HEK293 (cell line): ENCODE results near the gene TCP11.

ENCODE experiments used
- CTCF ChIA-PET: fragments of 350-600 bp; formaldehyde crosslinking; extraction: SDS; loops from one replicate; lab custom pipeline; 2021; ENCODE audit warnings: antibody characterized with exemption; lab: Yijun Ruan, JAX
- POLR2A ChIA-PET: fragments of 300-600 bp; formaldehyde crosslinking; extraction: SDS; loops from one replicate; lab custom pipeline; 2020; ENCODE audit warnings: antibody characterized with exemption, inconsistent platforms; lab: Yijun Ruan, JAX
- H3K27ac ChIP-seq: fragments of 200-500 bp; sonication (Bioruptor generic); 2 replicates; pipeline ENCODE4 v1.5.1; 2014; ENCODE audit warnings: low read depth, low read length, control low read depth, inconsistent platforms; ENCODE audit errors: extremely low read depth
- H3K36me3 ChIP-seq, 2 experiments: fragments of 200-500 bp in 1 of 2; sonication (Bioruptor generic) in 1 of 2; 1 replicate in 1 of 2; 2 replicates in 1 of 2; pipeline ENCODE4 v1.5.1; 2014 to 2017; ENCODE audit warnings: inconsistent platforms in 2 of 2, low read length in 2 of 2; ENCODE audit not compliant: control insufficient read depth in 2 of 2, insufficient read depth in 1 of 2
- H3K4me1 ChIP-seq: fragments of 200-500 bp; sonication (Bioruptor generic); 2 replicates; pipeline ENCODE4 v1.5.1; 2014; ENCODE audit warnings: mild to moderate bottlenecking, low read length, inconsistent platforms; ENCODE audit not compliant: control insufficient read depth, insufficient read depth
- H3K4me3 ChIP-seq: 2 replicates; pipeline ENCODE4 v1.5.1; 2011; ENCODE audit warnings: low read depth, mild to moderate bottlenecking, control low read depth, low read length, moderate library complexity
- H3K9me3 ChIP-seq: fragments of 200-500 bp; sonication (Bioruptor generic); 2 replicates; pipeline ENCODE4 v1.5.1; 2014; ENCODE audit warnings: low read depth, low read length, inconsistent platforms; ENCODE audit not compliant: control insufficient read depth, insufficient read depth
- KLF1 ChIP-seq: fragments of 450-650 bp; formaldehyde crosslinking; IDR thresholded peaks from 2 replicates; pipeline ENCODE4 v1.5.1; 2016; ENCODE audit warnings: missing biosample characterization, missing genetic modification characterization
- KLF16 ChIP-seq: fragments of 450-650 bp; formaldehyde crosslinking; IDR thresholded peaks from 2 replicates; pipeline ENCODE4 v1.5.1; 2017; ENCODE audit warnings: missing biosample characterization, missing genetic modification characterization
- KLF9 ChIP-seq: fragments of 450-650 bp; formaldehyde crosslinking; IDR thresholded peaks from 2 replicates; pipeline ENCODE4 v1.5.1; 2016; ENCODE audit warnings: missing biosample characterization, missing genetic modification characterization, low read depth
- MYNN ChIP-seq: fragments of 450-650 bp; formaldehyde crosslinking; IDR thresholded peaks from 2 replicates; pipeline ENCODE4 v1.5.1; 2016; ENCODE audit warnings: missing biosample characterization, missing genetic modification characterization, borderline replicate concordance
- OVOL3 ChIP-seq: fragments of 450-650 bp; formaldehyde crosslinking; IDR thresholded peaks from 2 replicates; pipeline ENCODE4 v1.5.1; 2016; ENCODE audit warnings: missing biosample characterization, missing genetic modification characterization
- PBX3 ChIP-seq: sonication (generic); formaldehyde crosslinking; IDR thresholded peaks from 2 replicates; pipeline ENCODE4 v1.8.1; 2022; ENCODE audit warnings: mild to moderate bottlenecking, moderate library complexity, missing genetic modification reagents
- ZFHX2 ChIP-seq: fragments of 450-650 bp; formaldehyde crosslinking; conservative IDR thresholded peaks from 2 replicates; pipeline ENCODE4 v1.5.1; 2016; ENCODE audit warnings: missing biosample characterization, missing genetic modification characterization
- ZNF391 ChIP-seq: fragments of 450-650 bp; formaldehyde crosslinking; IDR thresholded peaks from 2 replicates; pipeline ENCODE4 v1.5.1; 2016; ENCODE audit warnings: low read depth, missing biosample characterization, missing genetic modification characterization, borderline replicate concordance
- ZNF555 ChIP-seq: fragments of 450-650 bp; formaldehyde crosslinking; conservative IDR thresholded peaks from 2 replicates; pipeline ENCODE4 v1.5.1; 2017; ENCODE audit warnings: missing biosample characterization, mild to moderate bottlenecking, missing genetic modification characterization, inconsistent platforms
- ZNF596 ChIP-seq: fragments of 450-650 bp; IDR thresholded peaks from 2 replicates; pipeline ENCODE4 v1.5.0; 2018; ENCODE audit warnings: missing biosample characterization, mild to moderate bottlenecking, missing genetic modification characterization, moderate library complexity
- ZNF624 ChIP-seq: fragments of 450-650 bp; formaldehyde crosslinking; IDR thresholded peaks from 2 replicates; pipeline ENCODE4 v1.5.1; 2017; ENCODE audit warnings: missing biosample characterization, missing genetic modification characterization
- ZNF626 ChIP-seq: fragments of 450-650 bp; sonication (Bioruptor Pico); formaldehyde crosslinking; IDR thresholded peaks from 2 replicates; pipeline ENCODE4 v1.5.1; 2018; ENCODE audit warnings: missing biosample characterization, missing genetic modification characterization, inconsistent platforms
- ZNF660 ChIP-seq: fragments of 450-650 bp; IDR thresholded peaks from 2 replicates; pipeline ENCODE4 v1.5.1; 2018; ENCODE audit warnings: missing biosample characterization, mild to moderate bottlenecking, missing genetic modification characterization
- TF ChIP-seq, protein P1 (sequence below): fragments of 450-650 bp; formaldehyde crosslinking; IDR thresholded peaks from 2 replicates; pipeline ENCODE4 v1.5.1; 2016; ENCODE audit warnings: missing biosample characterization, missing genetic modification characterization
- TF ChIP-seq, protein P2 (sequence below): fragments of 450-650 bp; formaldehyde crosslinking; IDR thresholded peaks from 2 replicates; pipeline ENCODE4 v1.5.1; 2016; ENCODE audit warnings: missing biosample characterization, missing genetic modification characterization, borderline replicate concordance
- TF ChIP-seq, protein P3 (sequence below): fragments of 450-650 bp; formaldehyde crosslinking; IDR thresholded peaks from 2 replicates; pipeline ENCODE4 v1.5.1; 2016; ENCODE audit warnings: missing biosample characterization, missing genetic modification characterization
- TF ChIP-seq, protein P4 (sequence below): fragments of 450-650 bp; formaldehyde crosslinking; IDR thresholded peaks from 2 replicates; pipeline ENCODE4 v1.5.1; 2016; ENCODE audit warnings: missing biosample characterization, missing genetic modification characterization

The TCP11 gene

GRCh38 chr6:35154262-35154661, 13.1 kb upstream of the TCP11 start:
- H3K9me3 ChIP-seq, result no peaks in the 10 kb centered on the region
- no peak overlapping the region for H3K4me3 ChIP-seq
- POLR2A ChIA-PET, result no interaction called here
- CTCF ChIA-PET, result interaction anchor here (1.1 to 3.1 kb wide), 5 partner anchors 8 to 691 kb away, joined by 4 to 24 read pairs (median 7); no protein-coding TSS in a partner anchor
- H3K4me1 ChIP-seq, result no peaks in the 10 kb centered on the region
- H3K27ac ChIP-seq, result no peak overlapping the region
- H3K36me3 ChIP-seq, result no peaks in the 10 kb centered on the region
- no peak for TF ChIP-seq KLF16 (tag by site-specific recombination)
- no peak for TF ChIP-seq MYNN (tag by site-specific recombination)
- no peak for TF ChIP-seq ZNF660 (tag by site-specific recombination)
- TF ChIP-seq, protein P1, sequence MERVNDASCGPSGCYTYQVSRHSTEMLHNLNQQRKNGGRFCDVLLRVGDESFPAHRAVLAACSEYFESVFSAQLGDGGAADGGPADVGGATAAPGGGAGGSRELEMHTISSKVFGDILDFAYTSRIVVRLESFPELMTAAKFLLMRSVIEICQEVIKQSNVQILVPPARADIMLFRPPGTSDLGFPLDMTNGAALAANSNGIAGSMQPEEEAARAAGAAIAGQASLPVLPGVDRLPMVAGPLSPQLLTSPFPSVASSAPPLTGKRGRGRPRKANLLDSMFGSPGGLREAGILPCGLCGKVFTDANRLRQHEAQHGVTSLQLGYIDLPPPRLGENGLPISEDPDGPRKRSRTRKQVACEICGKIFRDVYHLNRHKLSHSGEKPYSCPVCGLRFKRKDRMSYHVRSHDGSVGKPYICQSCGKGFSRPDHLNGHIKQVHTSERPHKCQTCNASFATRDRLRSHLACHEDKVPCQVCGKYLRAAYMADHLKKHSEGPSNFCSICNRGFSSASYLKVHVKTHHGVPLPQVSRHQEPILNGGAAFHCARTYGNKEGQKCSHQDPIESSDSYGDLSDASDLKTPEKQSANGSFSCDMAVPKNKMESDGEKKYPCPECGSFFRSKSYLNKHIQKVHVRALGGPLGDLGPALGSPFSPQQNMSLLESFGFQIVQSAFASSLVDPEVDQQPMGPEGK (tag by site-specific recombination), result no peak
- no peak for TF ChIP-seq OVOL3 (tag by site-specific recombination)
- TF ChIP-seq, protein P2, sequence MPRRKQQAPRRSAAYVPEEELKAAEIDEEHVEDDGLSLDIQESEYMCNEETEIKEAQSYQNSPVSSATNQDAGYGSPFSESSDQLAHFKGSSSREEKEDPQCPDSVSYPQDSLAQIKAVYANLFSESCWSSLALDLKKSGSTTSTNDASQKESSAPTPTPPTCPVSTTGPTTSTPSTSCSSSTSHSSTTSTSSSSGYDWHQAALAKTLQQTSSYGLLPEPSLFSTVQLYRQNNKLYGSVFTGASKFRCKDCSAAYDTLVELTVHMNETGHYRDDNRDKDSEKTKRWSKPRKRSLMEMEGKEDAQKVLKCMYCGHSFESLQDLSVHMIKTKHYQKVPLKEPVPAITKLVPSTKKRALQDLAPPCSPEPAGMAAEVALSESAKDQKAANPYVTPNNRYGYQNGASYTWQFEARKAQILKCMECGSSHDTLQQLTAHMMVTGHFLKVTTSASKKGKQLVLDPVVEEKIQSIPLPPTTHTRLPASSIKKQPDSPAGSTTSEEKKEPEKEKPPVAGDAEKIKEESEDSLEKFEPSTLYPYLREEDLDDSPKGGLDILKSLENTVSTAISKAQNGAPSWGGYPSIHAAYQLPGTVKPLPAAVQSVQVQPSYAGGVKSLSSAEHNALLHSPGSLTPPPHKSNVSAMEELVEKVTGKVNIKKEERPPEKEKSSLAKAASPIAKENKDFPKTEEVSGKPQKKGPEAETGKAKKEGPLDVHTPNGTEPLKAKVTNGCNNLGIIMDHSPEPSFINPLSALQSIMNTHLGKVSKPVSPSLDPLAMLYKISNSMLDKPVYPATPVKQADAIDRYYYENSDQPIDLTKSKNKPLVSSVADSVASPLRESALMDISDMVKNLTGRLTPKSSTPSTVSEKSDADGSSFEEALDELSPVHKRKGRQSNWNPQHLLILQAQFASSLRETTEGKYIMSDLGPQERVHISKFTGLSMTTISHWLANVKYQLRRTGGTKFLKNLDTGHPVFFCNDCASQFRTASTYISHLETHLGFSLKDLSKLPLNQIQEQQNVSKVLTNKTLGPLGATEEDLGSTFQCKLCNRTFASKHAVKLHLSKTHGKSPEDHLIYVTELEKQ (tag by site-specific recombination), result no peak
- no peak for TF ChIP-seq ZNF391 (tag by site-specific recombination)
- TF ChIP-seq ZNF626, result no peak
- no peak for TF ChIP-seq ZNF555 (tag by site-specific recombination)
- no peak for TF ChIP-seq KLF1 (tag by site-specific recombination)
- TF ChIP-seq ZNF624 (tag by site-specific recombination), result no peak
- no peak for TF ChIP-seq ZFHX2 (tag by site-specific recombination)
- no peak for TF ChIP-seq PBX3 (CRISPR knock-in tag)
- TF ChIP-seq ZNF596 (tag by site-specific recombination), result no peak
- TF ChIP-seq, protein P3, sequence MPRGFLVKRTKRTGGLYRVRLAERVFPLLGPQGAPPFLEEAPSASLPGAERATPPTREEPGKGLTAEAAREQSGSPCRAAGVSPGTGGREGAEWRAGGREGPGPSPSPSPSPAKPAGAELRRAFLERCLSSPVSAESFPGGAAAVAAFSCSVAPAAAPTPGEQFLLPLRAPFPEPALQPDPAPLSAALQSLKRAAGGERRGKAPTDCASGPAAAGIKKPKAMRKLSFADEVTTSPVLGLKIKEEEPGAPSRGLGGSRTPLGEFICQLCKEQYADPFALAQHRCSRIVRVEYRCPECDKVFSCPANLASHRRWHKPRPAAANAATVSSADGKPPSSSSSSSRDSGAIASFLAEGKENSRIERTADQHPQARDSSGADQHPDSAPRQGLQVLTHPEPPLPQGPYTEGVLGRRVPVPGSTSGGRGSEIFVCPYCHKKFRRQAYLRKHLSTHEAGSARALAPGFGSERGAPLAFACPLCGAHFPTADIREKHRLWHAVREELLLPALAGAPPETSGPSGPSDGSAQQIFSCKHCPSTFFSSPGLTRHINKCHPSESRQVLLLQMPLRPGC, result no peak
- TF ChIP-seq, protein P4, sequence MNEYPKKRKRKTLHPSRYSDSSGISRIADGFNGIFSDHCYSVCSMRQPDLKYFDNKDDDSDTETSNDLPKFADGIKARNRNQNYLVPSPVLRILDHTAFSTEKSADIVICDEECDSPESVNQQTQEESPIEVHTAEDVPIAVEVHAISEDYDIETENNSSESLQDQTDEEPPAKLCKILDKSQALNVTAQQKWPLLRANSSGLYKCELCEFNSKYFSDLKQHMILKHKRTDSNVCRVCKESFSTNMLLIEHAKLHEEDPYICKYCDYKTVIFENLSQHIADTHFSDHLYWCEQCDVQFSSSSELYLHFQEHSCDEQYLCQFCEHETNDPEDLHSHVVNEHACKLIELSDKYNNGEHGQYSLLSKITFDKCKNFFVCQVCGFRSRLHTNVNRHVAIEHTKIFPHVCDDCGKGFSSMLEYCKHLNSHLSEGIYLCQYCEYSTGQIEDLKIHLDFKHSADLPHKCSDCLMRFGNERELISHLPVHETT (tag by site-specific recombination), result no peak
- TF ChIP-seq KLF9 (tag by site-specific recombination), result no peak
- TF ChIP-seq, all 188 proteins: peak for 0
